ENCODE data around the gene ARFGAP2.
A peak's percentile ranks its signal among the peaks of the same experiment; 100 is the strongest.
"Not testable (repeated sequence)": the region's sequence is repeated elsewhere in the genome, so short reads cannot be mapped to it uniquely, and the experiment has no call there.

Gene ARFGAP2

DNA sequence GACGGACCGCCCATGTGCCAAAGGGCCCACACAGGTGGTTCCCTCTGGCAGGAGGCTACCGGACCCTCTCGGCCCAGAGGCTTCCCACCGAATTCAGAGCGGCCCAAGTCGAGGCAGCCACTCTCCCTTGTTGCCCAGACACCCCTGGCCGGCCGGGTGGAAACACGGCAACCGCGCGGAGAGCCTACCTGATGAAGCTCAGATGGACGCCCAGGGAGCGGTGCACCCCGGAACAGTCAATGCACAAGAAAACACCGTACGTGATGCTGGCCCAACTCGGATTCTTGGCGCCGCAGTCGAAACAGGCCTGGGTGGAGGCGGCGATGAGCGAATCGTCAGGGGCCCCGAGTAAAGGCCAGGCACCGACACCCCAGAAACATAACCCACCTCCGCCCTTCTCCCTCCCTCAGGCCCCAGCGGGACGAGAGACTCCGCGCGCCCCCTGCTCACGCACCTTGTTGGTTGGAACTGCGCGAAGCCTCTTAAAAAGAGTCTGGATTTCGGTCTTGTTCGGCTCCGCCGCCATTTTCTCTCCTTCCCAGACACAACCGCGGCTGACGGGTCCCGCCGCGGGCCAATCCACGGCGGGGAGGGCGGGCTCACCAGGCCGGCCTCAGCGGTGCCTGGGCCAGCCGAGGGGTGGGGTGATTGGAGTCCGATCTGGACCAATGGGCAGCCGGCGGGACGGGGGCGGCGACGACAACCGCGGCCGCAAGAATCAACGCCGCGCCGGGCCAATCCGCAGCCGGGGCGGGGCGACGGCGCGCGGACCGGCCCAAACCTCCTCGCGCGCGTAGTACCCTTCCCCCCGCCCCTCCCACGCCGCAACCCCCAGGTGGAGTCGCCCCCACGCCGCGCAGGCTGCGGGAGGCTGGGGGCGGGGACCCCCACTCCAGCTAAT, at the start of gene ARFGAP2:
ARFGAP2 (minus strand) TSS at position 552 of the 901 bp plus-strand sequence; CDS start at position 526, 26 bp downstream.
- DNase-seq = peak; percentile 94 to 97

GRCh38 chr11:47225552-47226400, 49.1 kb upstream of the ARFGAP2 start:
- no peak for DNase-seq

GRCh38 chr11:47222696-47223095, 46.0 kb upstream of the ARFGAP2 start:
- no peak for DNase-seq

GRCh38 chr11:47220401-47220821, 43.7 kb upstream of the ARFGAP2 start:
- DNase-seq = no peak

GRCh38 chr11:47216121-47216798, 39.6 kb upstream of the ARFGAP2 start:
- DNase-seq = peak; percentile 20 to 54

DNA sequence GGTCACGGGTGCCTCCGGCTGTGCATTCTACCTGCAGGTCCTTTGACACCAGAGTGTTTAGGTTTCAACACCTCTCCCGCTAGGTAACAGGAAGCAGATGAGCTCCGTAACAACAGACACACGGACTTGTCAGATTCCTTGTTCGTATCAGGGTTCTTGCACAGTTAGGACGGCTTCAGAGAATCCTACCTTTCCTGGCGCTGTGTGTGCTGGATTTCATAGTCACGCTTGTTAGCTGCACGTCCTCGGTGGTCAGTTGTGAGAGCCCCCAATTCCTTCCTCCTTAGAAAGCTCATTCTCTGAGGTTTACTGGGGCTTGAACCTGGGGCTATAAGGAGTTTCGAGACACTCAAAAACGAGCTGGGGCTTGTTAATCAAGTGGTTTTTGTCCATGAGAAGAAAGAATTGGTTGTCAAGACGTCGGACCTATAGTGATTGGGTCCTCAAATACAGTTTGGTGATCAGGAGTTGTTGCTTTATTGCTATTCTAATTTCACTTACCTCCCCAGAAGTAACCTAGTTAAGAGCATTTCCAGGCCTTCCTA, 38.8 kb upstream of the ARFGAP2 start:
- peak in 1 of 2 experiments; percentile 34 for DNase-seq

- peak; percentile 90 to 96 for DNase-seq
Measured at GRCh38 chr11:47213950-47214565, 37.4 kb upstream of the ARFGAP2 start.

- no peak for DNase-seq
Measured at GRCh38 chr11:47212938-47213337, 36.3 kb upstream of the ARFGAP2 start.

DNA sequence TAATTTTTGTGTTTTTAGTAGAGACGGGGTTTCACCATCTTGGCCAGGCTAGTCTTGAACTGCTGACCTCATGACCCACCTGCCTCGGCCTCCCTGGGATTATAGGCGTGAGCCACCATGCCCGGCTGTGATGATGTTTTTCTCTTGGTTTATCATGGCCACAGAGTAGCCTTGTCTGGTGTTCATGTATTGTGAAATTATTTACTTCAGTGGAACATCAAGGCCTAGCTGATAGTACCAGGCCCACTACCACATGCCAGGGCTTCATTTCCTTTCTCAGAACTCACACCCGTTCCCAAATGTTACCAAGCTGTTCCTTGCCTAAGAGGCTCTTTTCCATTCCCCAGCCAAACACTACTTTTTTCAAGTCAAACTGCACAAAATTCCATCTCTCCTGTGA, 31.9 kb upstream of the ARFGAP2 start:
- DNase-seq = no peak

DNA sequence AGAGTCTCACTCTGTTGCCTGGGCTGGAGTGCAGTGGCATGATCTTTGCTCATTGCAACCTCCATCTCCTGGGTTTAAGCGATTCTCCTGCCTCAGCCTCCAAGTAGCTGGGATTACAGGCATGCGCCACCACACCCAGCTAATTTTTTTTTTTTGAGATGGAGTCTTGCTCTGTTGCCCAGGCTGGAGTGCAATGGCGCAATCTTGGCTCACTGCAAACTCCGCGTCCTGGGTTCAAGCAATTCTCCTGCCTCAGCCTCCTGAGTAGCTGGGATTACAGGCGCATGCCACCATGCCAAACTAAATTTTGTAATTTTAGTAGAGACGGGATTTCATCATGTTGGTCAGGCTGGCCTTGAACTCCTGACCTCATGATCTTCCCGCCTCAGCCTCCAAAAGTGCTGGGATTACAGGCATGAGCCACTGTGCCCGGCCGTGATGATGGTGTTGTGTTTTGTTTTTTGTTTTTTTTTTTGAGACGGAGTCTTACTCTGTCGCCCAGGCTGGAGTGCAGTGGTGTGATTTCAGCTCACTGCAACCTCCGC, 31.4 kb upstream of the ARFGAP2 start:
- DNase-seq = not testable (repeated sequence)

DNA sequence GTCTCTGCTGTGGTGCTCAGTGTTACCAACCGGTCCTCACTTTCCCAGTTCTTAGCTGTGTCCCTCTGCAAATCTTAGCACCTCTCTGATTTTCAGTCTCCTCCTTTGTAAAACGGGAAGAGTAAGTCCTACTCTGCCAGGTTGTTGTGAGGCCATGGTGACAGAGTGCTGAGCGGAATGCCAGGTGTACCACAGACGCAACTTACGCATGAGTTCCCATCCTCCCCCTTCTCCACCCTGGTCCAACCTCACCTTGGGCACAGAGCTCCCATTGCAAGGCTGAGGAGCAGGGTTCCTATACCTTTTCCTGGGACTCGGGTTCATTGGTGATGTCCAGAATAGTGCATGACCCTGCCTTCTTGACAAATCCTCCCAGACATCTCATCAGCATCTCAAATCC, 30.8 kb upstream of the ARFGAP2 start:
- DNase-seq = no peak

GRCh38 chr11:47206577-47206976, 29.9 kb upstream of the ARFGAP2 start:
- not testable (repeated sequence) for DNase-seq

DNA sequence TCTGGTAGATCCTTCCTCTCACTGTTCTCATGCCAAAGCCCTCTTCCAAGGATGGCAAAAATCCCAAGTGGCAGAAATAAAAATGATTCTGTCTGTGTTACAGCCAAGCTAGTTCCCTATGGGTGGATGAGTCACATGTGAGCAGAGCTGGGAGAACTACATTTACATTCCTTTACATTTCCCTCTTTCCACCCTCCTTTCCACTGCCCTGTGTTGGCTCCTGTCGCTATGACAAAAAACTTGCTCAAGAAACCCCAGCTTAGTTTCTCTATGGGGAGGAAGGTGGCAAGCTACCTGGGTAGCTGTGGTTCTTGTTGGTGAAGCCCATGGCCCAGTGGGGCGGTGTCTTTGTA, 27.9 kb upstream of the ARFGAP2 start:
- DNase-seq = no peak

GRCh38 chr11:47202576-47202975, 25.9 kb upstream of the ARFGAP2 start:
- DNase-seq = no peak

GRCh38 chr11:47201015-47201414, 24.3 kb upstream of the ARFGAP2 start:
- no peak for DNase-seq

DNA sequence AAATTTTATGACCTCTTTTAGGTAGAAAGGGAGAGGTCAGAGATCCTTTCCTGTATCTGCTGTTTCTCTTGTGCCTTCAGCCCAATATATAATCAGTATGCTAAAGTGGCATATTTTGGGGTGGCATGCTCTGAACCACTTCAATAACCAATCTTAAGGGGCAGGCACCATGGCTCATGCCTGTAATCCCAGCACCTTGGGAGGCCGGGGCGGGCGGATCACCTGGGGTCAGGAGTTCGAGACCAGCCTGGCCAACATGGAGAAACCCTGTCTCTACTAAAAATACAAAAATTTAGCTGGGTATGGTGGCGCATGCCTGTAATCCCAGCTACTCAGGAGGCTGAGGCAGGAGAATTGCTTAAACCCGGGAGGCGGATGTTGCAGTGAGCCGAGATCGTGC, 21.5 kb upstream of the ARFGAP2 start:
- not testable (repeated sequence) for DNase-seq

GRCh38 chr11:47192111-47192510, 15.4 kb upstream of the ARFGAP2 start:
- DNase-seq = no peak

DNA sequence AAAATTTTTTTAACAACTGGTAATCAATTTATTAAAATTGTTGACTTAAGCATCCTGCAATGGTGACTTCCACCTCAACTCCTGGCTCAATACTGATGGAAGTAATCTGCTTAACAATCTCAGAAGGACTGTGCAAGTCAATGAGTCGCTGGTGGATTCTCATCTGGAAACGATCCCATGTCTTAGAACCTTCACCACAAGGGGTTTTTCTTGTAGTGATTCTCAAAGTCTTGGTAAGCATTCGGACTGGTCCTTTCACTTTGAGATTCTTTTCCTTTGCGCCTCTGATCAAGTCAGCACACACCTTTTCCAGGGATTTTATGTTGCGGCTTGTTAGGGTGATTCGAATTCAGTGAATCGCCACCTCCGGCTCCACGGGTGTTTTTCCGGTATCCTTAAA, 14.5 kb upstream of the ARFGAP2 start:
- DNase-seq = not testable (repeated sequence)

GRCh38 chr11:47189100-47189834, 12.6 kb upstream of the ARFGAP2 start:
- no peak for DNase-seq

DNA sequence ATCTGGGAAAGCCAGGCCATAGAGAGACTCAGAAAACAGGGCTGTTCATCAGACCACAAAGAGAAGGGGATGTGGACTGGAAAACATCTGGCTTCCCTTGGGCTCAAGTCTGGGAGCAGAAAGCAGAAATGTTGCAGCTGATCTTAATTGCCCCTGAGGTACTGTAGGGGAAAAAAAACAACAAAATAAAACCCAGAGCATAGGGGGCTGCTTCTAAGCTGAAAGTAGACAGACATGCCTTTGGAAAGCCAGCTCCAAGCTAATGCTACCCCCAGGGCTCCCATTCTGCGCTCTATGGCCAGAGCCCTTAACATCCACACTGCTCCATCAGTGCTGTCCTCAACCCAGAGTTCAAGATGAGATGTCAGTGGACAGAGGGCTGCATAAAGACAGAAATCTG, 11.6 kb upstream of the ARFGAP2 start:
- no peak for DNase-seq

DNA sequence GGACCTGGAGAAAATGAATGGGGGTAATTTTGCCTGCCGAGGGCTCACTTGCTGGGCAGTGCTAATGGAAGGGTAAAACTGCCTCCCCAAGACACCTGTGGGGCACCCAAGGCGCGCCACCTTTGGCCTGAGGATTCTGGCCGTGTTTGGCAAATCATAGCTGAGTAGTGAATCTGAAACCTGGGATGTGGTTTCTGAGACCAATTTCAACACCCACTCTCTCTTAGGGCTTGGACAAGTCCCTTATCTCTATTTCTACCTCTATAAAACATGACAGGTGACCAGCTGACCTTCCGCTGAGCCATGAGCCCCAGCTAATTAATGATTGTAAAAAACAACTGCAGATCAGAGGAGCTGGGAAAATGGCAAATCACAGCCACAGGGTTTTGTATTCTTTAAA, 11.0 kb upstream of the ARFGAP2 start:
- DNase-seq = no peak
